Mesenchymal stem cell (in vitro differentiated cells and primary cell): Measurements from ENCODE around the gene DPYD.

Source experiments
- DNase-seq: peaks from one replicate; pipeline ENCODE4 v3.0.0-alpha.2; 2013
- H2AFZ ChIP-seq: one replicate; pipeline ENCODE4 v1.6.1; 2013; ENCODE audit warnings: low read depth, mild to moderate bottlenecking, control low read depth, inconsistent platforms, low read length, moderate library complexity
- H2AK5ac ChIP-seq: 2 replicates; pipeline ENCODE4 v1.6.1; 2013; ENCODE audit warnings: low read length, moderate library complexity, mild to moderate bottlenecking, inconsistent platforms; ENCODE audit not compliant: severe bottlenecking
- H2BK120ac ChIP-seq: one replicate; pipeline ENCODE4 v1.6.1; 2013; ENCODE audit warnings: low read depth, mild to moderate bottlenecking, inconsistent platforms, low read length, moderate library complexity
- H2BK12ac ChIP-seq, 2 experiments: one replicate each; pipeline ENCODE4 v1.6.1; 2013; ENCODE audit warnings: inconsistent platforms in 2 of 2, low read length in 2 of 2, mild to moderate bottlenecking in 2 of 2, moderate library complexity in 2 of 2, control low read depth in 1 of 2
- H2BK15ac ChIP-seq: one replicate; pipeline ENCODE4 v1.6.1; 2013; ENCODE audit warnings: mild to moderate bottlenecking, low read depth, inconsistent platforms; ENCODE audit not compliant: poor library complexity, severe bottlenecking
- H2BK5ac ChIP-seq: 2 replicates; pipeline ENCODE4 v1.6.1; 2013; ENCODE audit warnings: low read depth, mild to moderate bottlenecking, low read length, control low read depth, inconsistent platforms; ENCODE audit not compliant: poor library complexity, severe bottlenecking
- H3K14ac ChIP-seq, 2 experiments: one replicate each; pipeline ENCODE4 v1.6.1; 2013; ENCODE audit warnings: inconsistent platforms in 2 of 2, low read length in 2 of 2, control low read depth in 1 of 2, mild to moderate bottlenecking in 1 of 2, moderate library complexity in 1 of 2
- H3K18ac ChIP-seq, 2 experiments: one replicate each; pipeline ENCODE4 v1.6.1; 2013; ENCODE audit warnings: inconsistent platforms in 2 of 2, low read length in 2 of 2, control low read depth in 1 of 2, low read depth in 1 of 2, mild to moderate bottlenecking in 1 of 2
- H3K23ac ChIP-seq, 2 experiments: one replicate each; pipeline ENCODE4 v1.6.1; 2013; ENCODE audit warnings: inconsistent platforms in 2 of 2, low read length in 2 of 2, mild to moderate bottlenecking in 2 of 2, moderate library complexity in 2 of 2, control low read depth in 1 of 2
- H3K27ac ChIP-seq: 2 replicates; pipeline ENCODE4 v1.5.1; 2013; ENCODE audit warnings: mild to moderate bottlenecking, moderate library complexity, low read length, control low read depth, inconsistent platforms; ENCODE audit not compliant: poor library complexity, severe bottlenecking
- H3K27me3 ChIP-seq, 2 experiments: 2 replicates each; pipeline versions ENCODE4 v1.6.1 to v1.7.0; 2013; ENCODE audit warnings: low read length in 2 of 2, mild to moderate bottlenecking in 2 of 2, moderate library complexity in 2 of 2, control low read depth in 1 of 2, inconsistent platforms in 1 of 2; ENCODE audit not compliant: control insufficient read depth in 1 of 2, insufficient read depth in 1 of 2
- H3K36me3 ChIP-seq, 2 experiments: 2 replicates each; pipeline versions ENCODE4 v1.6.1 to v1.7.0; 2013; ENCODE audit warnings: low read length in 2 of 2, control low read depth in 1 of 2, inconsistent platforms in 1 of 2, low read depth in 1 of 2, mild to moderate bottlenecking in 1 of 2; ENCODE audit not compliant: insufficient read depth in 2 of 2, control insufficient read depth in 1 of 2
- H3K4ac ChIP-seq, 2 experiments: one replicate each; pipeline ENCODE4 v1.6.1; 2013; ENCODE audit warnings: inconsistent platforms in 2 of 2, low read length in 2 of 2, mild to moderate bottlenecking in 2 of 2, moderate library complexity in 2 of 2, control low read depth in 1 of 2, low read depth in 1 of 2
- H3K4me1 ChIP-seq: 2 replicates; pipeline ENCODE4 v1.6.1; 2013; ENCODE audit warnings: low read depth, low read length, control low read depth; ENCODE audit not compliant: control insufficient read depth, insufficient read depth
- H3K4me2 ChIP-seq: 2 replicates; pipeline ENCODE4 v1.6.1; 2013; ENCODE audit warnings: low read length, mild to moderate bottlenecking, inconsistent platforms; ENCODE audit not compliant: poor library complexity, severe bottlenecking
- H3K4me3 ChIP-seq, 2 experiments: 2 replicates each; pipeline versions ENCODE4 v1.5.1 to v1.7.0; 2013; ENCODE audit warnings: low read length in 2 of 2, mild to moderate bottlenecking in 2 of 2, control low read depth in 1 of 2, low read depth in 1 of 2; ENCODE audit not compliant: insufficient read depth in 1 of 2
- H3K79me1 ChIP-seq: replicated peaks from 2 replicates; pipeline ENCODE4 v1.6.1; 2013; ENCODE audit warnings: mild to moderate bottlenecking, control low read depth, low read length, inconsistent platforms; ENCODE audit not compliant: poor library complexity, severe bottlenecking
- H3K9ac ChIP-seq: 2 replicates; pipeline ENCODE4 v1.7.0; 2013; ENCODE audit warnings: mild to moderate bottlenecking, low read length, moderate library complexity
- H3K9me3 ChIP-seq: 2 replicates; pipeline ENCODE4 v1.7.0; 2013; ENCODE audit warnings: mild to moderate bottlenecking, low read length; ENCODE audit not compliant: control insufficient read depth
- H4K8ac ChIP-seq: one replicate; pipeline ENCODE4 v1.6.1; 2013; ENCODE audit warnings: inconsistent platforms, mild to moderate bottlenecking, low read length, moderate library complexity
- H4K91ac ChIP-seq: one replicate; pipeline ENCODE4 v1.6.1; 2013; ENCODE audit warnings: mild to moderate bottlenecking, low read length, inconsistent platforms
- WGBS: methylation state at CpG from one replicate; pipeline ENCODE4 v1.1.7; 2013; ENCODE audit warnings: mixed read lengths; 5-methylcytosine and 5-hydroxymethylcytosine counted together

Gene DPYD

GRCh38 chr1:97337250-97338030, 583.4 kb downstream of the DPYD start:
- Histone ChIP-seq H3K14ac (no peak overlapping the region), H3K36me3 (no peaks in the 10 kb centered on the region), H3K9ac (no peak overlapping the region), H3K79me1 (no peaks in the 10 kb centered on the region), H2BK5ac (no peak overlapping the region), H4K91ac (no peak overlapping the region), H2AK5ac (no peak overlapping the region), H2BK12ac (no peak overlapping the region), H3K23ac (no peak overlapping the region), H3K4me2 (no peak overlapping the region), H3K27ac (no peak overlapping the region), H3K4ac (no peak overlapping the region), H3K18ac (no peak overlapping the region), H3K9me3 (no peaks in the 10 kb centered on the region), H4K8ac (no peak overlapping the region), H3K4me1 (peaks cover 7% of the 10 kb centered on the region), H2BK15ac (no peak overlapping the region), H2AFZ (no peak overlapping the region), H3K4me3 (no peak overlapping the region), H2BK120ac (no peak overlapping the region), H3K27me3 (no peaks in the 10 kb centered on the region)
- DNase-seq = no peak
- 86% methylated on average over 6 of the region's 6 CpGs for WGBS

DNA sequence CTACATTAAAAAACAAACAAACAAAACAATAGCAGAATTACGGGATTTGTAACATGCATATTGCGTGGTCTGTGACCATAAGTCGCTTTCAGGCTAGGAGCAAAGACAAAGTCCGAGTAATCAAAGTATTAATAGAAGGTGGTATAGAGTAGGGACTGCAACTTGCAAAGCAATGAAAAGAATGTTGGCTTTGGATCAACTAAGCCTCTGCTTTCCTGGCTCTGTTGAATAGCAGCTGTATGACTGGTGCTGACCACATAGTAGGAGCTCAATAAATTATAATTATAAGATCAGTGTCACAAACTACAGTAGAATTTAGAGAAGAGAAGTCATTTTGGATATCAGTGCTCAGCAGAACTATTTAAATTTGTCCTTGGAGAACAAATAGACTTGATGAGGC, 586.4 kb downstream of the DPYD start:
- Histone ChIP-seq H3K4ac (no peak overlapping the region), H4K8ac (no peak overlapping the region), H3K23ac (no peak overlapping the region), H3K9me3 (no peaks in the 10 kb centered on the region), H3K27me3 (no peaks in the 10 kb centered on the region), H2BK15ac (no peak overlapping the region), H2AK5ac (no peak overlapping the region), H3K4me3 (no peak overlapping the region), H3K4me2 (no peak overlapping the region), H3K18ac (no peak overlapping the region), H2AFZ (no peak overlapping the region), H3K79me1 (no peaks in the 10 kb centered on the region), H2BK5ac (no peak overlapping the region), H3K14ac (no peak overlapping the region), H3K9ac (no peak overlapping the region), H3K36me3 (no peaks in the 10 kb centered on the region), H3K4me1 (peaks cover 8% of the 10 kb centered on the region), H2BK12ac (no peak overlapping the region), H4K91ac (no peak overlapping the region), H3K27ac (no peak overlapping the region), H2BK120ac (no peak overlapping the region)
- DNase-seq = peak; percentile 58
- WGBS = 77% methylated on average over 4 of the region's 4 CpGs

- Histone ChIP-seq H2BK120ac (no peak overlapping the region), H3K4me2 (no peak overlapping the region), H3K4me1 (peaks cover 8% of the 10 kb centered on the region), H4K91ac (no peak overlapping the region), H3K4ac (no peak overlapping the region), H3K79me1 (no peaks in the 10 kb centered on the region), H2BK12ac (no peak overlapping the region), H3K9me3 (no peaks in the 10 kb centered on the region), H3K18ac (no peak overlapping the region), H2BK15ac (no peak overlapping the region), H3K9ac (no peak overlapping the region), H3K27ac (peak overlapping the region; percentile 48), H3K14ac (no peak overlapping the region), H2AFZ (no peak overlapping the region), H3K27me3 (no peaks in the 10 kb centered on the region), H4K8ac (no peak overlapping the region), H3K36me3 (no peaks in the 10 kb centered on the region), H3K23ac (no peak overlapping the region), H2AK5ac (no peak overlapping the region), H3K4me3 (no peak overlapping the region), H2BK5ac (peak overlapping the region; percentile 3)
- DNase-seq = peak; percentile 44
Measured at GRCh38 chr1:97332716-97333115, 588.1 kb downstream of the DPYD start.

- H2AFZ ChIP-seq = no peak overlapping the region
- WGBS = 91% methylated on average over 6 of the region's 8 CpGs
Measured at GRCh38 chr1:97331165-97331564, 589.7 kb downstream of the DPYD start.

More at GRCh38 chr1:97331165-97331564, 589.7 kb downstream of the DPYD start:
- Histone ChIP-seq H3K9ac (no peak overlapping the region), H3K4me1 (peaks cover 8% of the 10 kb centered on the region), H2BK5ac (no peak overlapping the region), H3K4me3 (no peak overlapping the region), H3K79me1 (no peaks in the 10 kb centered on the region), H2BK15ac (no peak overlapping the region), H2BK120ac (no peak overlapping the region), H3K9me3 (no peaks in the 10 kb centered on the region), H3K23ac (no peak overlapping the region), H2BK12ac (no peak overlapping the region), H4K8ac (no peak overlapping the region), H3K27me3 (no peaks in the 10 kb centered on the region), H3K36me3 (no peaks in the 10 kb centered on the region), H2AK5ac (no peak overlapping the region), H3K27ac (no peak overlapping the region), H3K14ac (no peak overlapping the region), H3K18ac (no peak overlapping the region), H3K4me2 (no peak overlapping the region), H3K4ac (no peak overlapping the region), H4K91ac (no peak overlapping the region)
- no peak for DNase-seq
